Uterus (tissue), 2 donors: Measurements from ENCODE around the gene NELL1.

Experiments
- CTCF ChIP-seq, 4 experiments: fragments of 200-600 bp in 2 of 4; fragments of 450-650 bp in 2 of 4; sonication (generic) in 2 of 4; IDR thresholded peaks; one replicate each; pipeline ENCODE4 v1.5.1; 2016 to 2019; ENCODE audit warnings: antibody characterized with exemption in 4 of 4, mild to moderate bottlenecking in 2 of 4, moderate library complexity in 1 of 4
- POLR2A ChIP-seq, 2 donors: fragments of 450-650 bp; IDR thresholded peaks; one replicate each; pipeline ENCODE4 v1.6.1; 2016; ENCODE audit warnings: antibody characterized with exemption in 2 of 2, mild to moderate bottlenecking in 1 of 2, moderate library complexity in 1 of 2

- no peak for TF ChIP-seq CTCF (IDR thresholded peaks at IDR 0.05)
- TF ChIP-seq POLR2A (IDR thresholded peaks at IDR 0.05) = no peak
Measured at GRCh38 chr11:21501245-21501644, 831.9 kb downstream of the NELL1 start.
